Small intestine (tissue), 7 donors: ENCODE data around the gene LZTS2. TPM values are rescaled to one million over a fixed set of nuclear protein-coding genes. Genes with fewer than 3 reads are reported as not detected.

Experiments
- DNase-seq, 2 donors: peaks; one replicate each; pipeline versions ENCODE4 v3.0.0 to v3.0.0-alpha.2; 2013
- FAIRE-seq: peaks from 2 replicates; lab custom pipeline; 2012; peaks lifted over from hg19 to GRCh38; lab: Jason Lieb, UNC
- H3K27ac ChIP-seq, 3 donors: one replicate each; pipeline ENCODE4 v1.5.1; 2013; ENCODE audit warnings: low read length in 2 of 3, mild to moderate bottlenecking in 2 of 3, control low read depth in 1 of 3, inconsistent platforms in 1 of 3, low read depth in 1 of 3, moderate library complexity in 1 of 3
- H3K27me3 ChIP-seq, 3 donors: one replicate each; pipeline ENCODE4 v1.6.1; 2013; ENCODE audit warnings: low read length in 3 of 3, inconsistent platforms in 1 of 3; ENCODE audit not compliant: control insufficient read depth in 3 of 3, insufficient read depth in 3 of 3
- H3K36me3 ChIP-seq, 3 donors: one replicate each; pipeline ENCODE4 v1.6.1; 2013; ENCODE audit warnings: low read length in 3 of 3, inconsistent platforms in 1 of 3, low read depth in 1 of 3, mild to moderate bottlenecking in 1 of 3, moderate library complexity in 1 of 3; ENCODE audit not compliant: control insufficient read depth in 3 of 3, insufficient read depth in 2 of 3
- H3K4me1 ChIP-seq, 3 donors: one replicate each; pipeline ENCODE4 v1.6.1; 2013; ENCODE audit warnings: low read length in 2 of 3, inconsistent platforms in 1 of 3, low read depth in 1 of 3, mild to moderate bottlenecking in 1 of 3, moderate library complexity in 1 of 3; ENCODE audit not compliant: control insufficient read depth in 3 of 3, insufficient read depth in 2 of 3
- H3K4me3 ChIP-seq, 3 donors: one replicate each; pipeline ENCODE4 v1.5.1; 2013; ENCODE audit warnings: low read length in 3 of 3, control low read depth in 1 of 3, inconsistent platforms in 1 of 3, low read depth in 1 of 3, mild to moderate bottlenecking in 1 of 3, moderate library complexity in 1 of 3
- H3K9me3 ChIP-seq, 2 donors: one replicate each; pipeline ENCODE4 v1.6.1; 2013; ENCODE audit warnings: low read depth in 1 of 2, low read length in 1 of 2; ENCODE audit not compliant: control insufficient read depth in 2 of 2, insufficient read depth in 1 of 2
- WGBS, 3 donors: extraction: QIAGEN DNeasy Blood & Tissue Kit; methylation state at CpG; one replicate each; pipeline ENCODE4 v1.1.7; 2013; 5-methylcytosine and 5-hydroxymethylcytosine counted together
- polyA plus RNA-seq, 4 donors: library from polyadenylated mRNA; stranded (reverse) in 3 of 4; unstranded in 1 of 4; fragments of 200-250 nt in 3 of 4; fragments of 120-200 nt in 1 of 4; gene quantifications; one replicate each; pipeline versions ENCODE4 v1.2.1 to v1.2.3, GENCODE V29; 2013
- donor health status: healthy with polysubstance abuse.
- donor health status: control.
- donor health status: control.
- donor health status: Bipolar disorder and iron deficiency.
- donor health status: healthy.

The LZTS2 gene
- polyA plus RNA-seq, 4 donors = 13.6 to 59.6 (median 29.0) TPM

- H3K4me3 ChIP-seq = no peak overlapping the region
- FAIRE-seq = no peak
- no peaks in the 10 kb centered on the region for H3K27me3 ChIP-seq
- H3K36me3 ChIP-seq = peaks cover 0 to 44% (median 2%) of the 10 kb centered on the region in 3 donors
- H3K27ac ChIP-seq = no peak overlapping the region
- WGBS, 3 donors = 92 to 96% (median 95%) methylated on average over 22 of the region's 22 CpGs
- no peak for DNase-seq
- peaks cover 0 to 52% (median 0%) of the 10 kb centered on the region in 3 donors for H3K4me1 ChIP-seq
- H3K9me3 ChIP-seq = no peaks in the 10 kb centered on the region
Observed at GRCh38 chr10:101010329-101010728, 10.7 kb downstream of the LZTS2 start.

GRCh38 chr10:101011517-101012423, 12.2 kb downstream of the LZTS2 start:
- H3K9me3 ChIP-seq = no peaks in the 10 kb centered on the region
- peaks cover 0 to 44% (median 2%) of the 10 kb centered on the region in 3 donors for H3K36me3 ChIP-seq
- H3K27me3 ChIP-seq = peaks cover 0 to 2% (median 0%) of the 10 kb centered on the region in 3 donors
- DNase-seq (peak in 1 of 2 donors; percentile 35), FAIRE-seq (no peak)
- H3K27ac ChIP-seq = peak overlapping the region in 1 of 3 donors; percentile 13
- 48 to 66% (median 60%) methylated on average over 19 to 22 of the region's 22 CpGs for WGBS, 3 donors
- no peak overlapping the region for H3K4me3 ChIP-seq
- peaks cover 0 to 43% (median 0%) of the 10 kb centered on the region in 3 donors for H3K4me1 ChIP-seq

- 14 to 17% (median 16%) methylated on average over 14 of the region's 14 CpGs for WGBS, 3 donors
- Histone ChIP-seq H3K9me3 (no peaks in the 10 kb centered on the region), H3K4me1 (peaks cover 0 to 36% (median 0%) of the 10 kb centered on the region in 3 donors), H3K36me3 (peaks cover 0 to 44% (median 0%) of the 10 kb centered on the region in 3 donors), H3K4me3 (no peak overlapping the region), H3K27ac (no peak overlapping the region), H3K27me3 (peaks cover 0 to 4% (median 0%) of the 10 kb centered on the region in 3 donors)
- peak; percentile 88 for DNase-seq
- FAIRE-seq = no peak
Observed at GRCh38 chr10:101012525-101013364, 13.1 kb downstream of the LZTS2 start.

- Histone ChIP-seq H3K27me3 (peaks cover 0 to 4% (median 0%) of the 10 kb centered on the region in 3 donors), H3K4me3 (no peak overlapping the region), H3K9me3 (no peaks in the 10 kb centered on the region), H3K4me1 (peaks cover 0 to 39% (median 0%) of the 10 kb centered on the region in 3 donors), H3K36me3 (peaks cover 0 to 44% (median 0%) of the 10 kb centered on the region in 3 donors), H3K27ac (no peak overlapping the region)
- 38 to 55% (median 39%) methylated on average over 9 of the region's 9 CpGs for WGBS, 3 donors
- DNase-seq (no peak), FAIRE-seq (no peak)
Observed at GRCh38 chr10:101013365-101013825, 13.8 kb downstream of the LZTS2 start.

GRCh38 chr10:101014230-101014884, 14.7 kb downstream of the LZTS2 start:
- peaks cover 0 to 38% (median 0%) of the 10 kb centered on the region in 3 donors for H3K4me1 ChIP-seq
- no peaks in the 10 kb centered on the region for H3K9me3 ChIP-seq
- peaks cover 0 to 44% (median 0%) of the 10 kb centered on the region in 3 donors for H3K36me3 ChIP-seq
- no peak overlapping the region for H3K27ac ChIP-seq
- 13 to 20% (median 15%) methylated on average over 11 of the region's 11 CpGs for WGBS, 3 donors
- no peak for FAIRE-seq
- H3K4me3 ChIP-seq = no peak overlapping the region
- DNase-seq = peak; percentile 68 to 81
- peaks cover 0 to 4% (median 0%) of the 10 kb centered on the region in 3 donors for H3K27me3 ChIP-seq

- Histone ChIP-seq H3K4me3 (no peak overlapping the region), H3K27me3 (peaks cover 0 to 4% (median 0%) of the 10 kb centered on the region in 3 donors), H3K4me1 (peaks cover 0 to 37% (median 0%) of the 10 kb centered on the region in 3 donors), H3K9me3 (no peaks in the 10 kb centered on the region), H3K27ac (no peak overlapping the region), H3K36me3 (peaks cover 0 to 44% (median 0%) of the 10 kb centered on the region in 3 donors)
- DNase-seq (no peak), FAIRE-seq (no peak)
- 37 to 51% (median 41%) methylated on average over 6 to 7 of the region's 7 CpGs for WGBS, 3 donors
Observed at GRCh38 chr10:101014966-101015581, 15.5 kb downstream of the LZTS2 start.

GRCh38 chr10:101015582-101015973, 16.0 kb downstream of the LZTS2 start:
- FAIRE-seq (no peak), DNase-seq (no peak)
- Histone ChIP-seq H3K36me3 (peaks cover 0 to 49% (median 0%) of the 10 kb centered on the region in 3 donors), H3K27ac (no peak overlapping the region), H3K27me3 (peaks cover 0 to 4% (median 0%) of the 10 kb centered on the region in 3 donors), H3K9me3 (no peaks in the 10 kb centered on the region), H3K4me1 (peaks cover 0 to 37% (median 0%) of the 10 kb centered on the region in 3 donors), H3K4me3 (no peak overlapping the region)
- 81 to 94% (median 90%) methylated on average over 7 to 8 of the region's 8 CpGs for WGBS, 3 donors
